Stimulated activated naive CD8-positive, alpha-beta T cell treated with anti-CD3 and anti-CD28 coated beads, Interleukin-15, Interleukin-2, amounts not matched to agents 100 U/mL and 50 U/mL, for 24 hours (primary cell): Measurements from ENCODE around the gene RAD9A.

ENCODE experiments used
- ATAC-seq: fragments of 150-1000 bp; cut with Tn5 transposase; one replicate; pipeline ENCODE4 v1.10.0; 2021
- DNase-seq: peaks from one replicate; pipeline ENCODE4 v3.0.0; 2021

Gene RAD9A

DNA sequence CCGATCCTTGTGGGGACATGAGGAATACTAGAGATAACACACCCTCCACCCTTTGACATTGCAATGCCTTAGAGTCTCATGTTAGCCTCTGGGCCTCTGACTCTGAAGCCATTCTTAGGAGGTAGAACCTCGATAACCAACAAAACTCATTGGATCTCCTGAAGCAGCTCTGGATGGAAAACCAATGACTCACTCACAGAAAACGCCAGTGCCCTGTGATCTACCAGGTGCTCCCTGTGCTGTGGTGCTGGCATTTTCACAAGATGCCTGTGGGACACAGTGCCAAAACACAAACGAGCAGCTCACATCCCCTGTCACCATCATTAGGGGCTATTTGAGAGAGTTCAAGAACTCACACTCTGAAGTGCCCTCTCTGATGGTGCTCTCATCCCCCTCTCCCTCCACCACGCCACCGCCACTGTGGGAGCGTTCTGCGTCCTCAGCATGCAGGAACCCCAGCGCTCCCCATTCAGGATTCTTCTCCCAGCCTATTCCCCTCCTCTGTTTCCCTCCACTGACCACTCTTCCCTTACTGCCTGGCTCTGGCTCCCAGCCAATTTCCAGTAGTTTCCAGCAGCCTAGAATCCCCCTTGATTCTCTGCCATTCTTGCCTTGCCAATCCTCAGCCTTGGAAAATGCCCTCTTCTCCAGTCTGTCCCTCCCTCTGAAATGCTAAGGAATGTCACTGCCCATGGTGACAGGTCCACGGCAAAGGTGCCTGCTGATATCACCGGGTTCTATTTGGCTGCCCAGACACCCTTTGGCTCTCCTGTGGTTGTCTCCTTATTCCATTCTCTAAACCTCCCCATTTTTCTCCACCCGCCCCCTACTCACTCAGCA lies 33.7 kb upstream of the RAD9A start:
- no peak for ATAC-seq
- DNase-seq: no peak

DNA sequence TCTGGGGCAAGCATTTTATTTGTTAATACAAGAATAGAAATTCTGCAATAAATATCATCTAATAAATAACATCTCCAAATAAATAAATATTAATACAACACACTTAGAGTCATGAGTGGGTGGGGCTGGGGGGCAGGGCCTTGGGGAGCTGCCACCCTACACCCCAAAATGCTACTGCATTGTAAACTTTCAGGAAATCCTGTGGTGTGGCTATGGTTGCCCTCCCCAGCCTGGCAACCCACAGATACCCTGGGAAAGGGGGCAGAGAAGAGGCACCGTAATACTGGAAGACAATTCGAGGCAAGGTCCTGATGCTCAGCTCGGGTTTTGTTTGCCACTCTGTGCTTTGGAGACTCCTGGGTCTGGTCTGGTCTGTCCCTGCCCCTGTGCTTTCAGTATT lies 27.6 kb upstream of the RAD9A start:
- ATAC-seq (no peak), DNase-seq (no peak)

DNA sequence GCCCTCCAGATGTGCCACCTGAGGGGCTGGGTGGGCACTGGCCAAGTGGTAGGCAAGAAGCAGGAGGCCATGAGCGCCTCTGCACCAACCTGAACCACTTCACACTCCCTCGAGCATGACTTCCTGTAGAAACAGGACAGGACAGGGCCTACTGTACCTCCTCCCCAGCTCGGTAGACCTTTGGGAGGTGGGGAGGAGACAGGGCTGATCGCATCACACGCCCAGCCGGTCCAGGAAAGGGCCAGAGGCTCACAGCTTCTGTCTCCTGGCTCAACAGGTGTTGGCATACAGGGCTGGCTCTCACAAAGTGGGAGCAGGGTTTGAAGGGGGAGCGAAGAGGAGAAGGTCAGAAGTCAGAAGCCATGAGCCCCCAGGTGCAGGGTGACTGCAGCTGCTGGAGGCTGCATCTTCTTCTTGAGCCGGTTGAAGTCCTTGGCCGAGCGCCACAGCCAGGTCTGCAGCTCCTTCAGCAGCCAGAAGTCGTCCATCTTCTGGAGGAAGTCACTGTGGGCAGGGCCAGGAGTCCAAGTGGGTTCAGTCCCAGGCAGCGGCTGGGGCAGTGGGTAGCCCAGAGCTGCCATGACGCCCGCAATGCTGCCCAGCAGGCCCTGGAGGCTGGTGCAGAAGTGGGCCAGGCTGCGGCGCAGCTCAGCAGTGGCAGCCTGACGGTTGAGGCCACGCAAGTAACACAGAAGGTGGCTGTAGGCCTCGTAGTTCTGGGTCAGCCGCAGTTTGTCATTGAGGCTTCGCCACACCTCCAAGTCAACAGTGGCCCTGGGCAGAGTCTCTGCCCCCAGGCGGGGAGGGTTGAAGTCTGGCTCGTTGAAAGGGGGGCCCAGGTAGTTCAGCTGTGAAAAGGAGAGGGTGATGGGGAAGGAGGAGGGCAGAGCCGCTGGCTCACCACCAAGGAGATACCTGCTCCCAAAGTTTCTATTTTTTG lies 26.7 kb upstream of the RAD9A start:
- DNase-seq (no peak), ATAC-seq (no peak)

DNA sequence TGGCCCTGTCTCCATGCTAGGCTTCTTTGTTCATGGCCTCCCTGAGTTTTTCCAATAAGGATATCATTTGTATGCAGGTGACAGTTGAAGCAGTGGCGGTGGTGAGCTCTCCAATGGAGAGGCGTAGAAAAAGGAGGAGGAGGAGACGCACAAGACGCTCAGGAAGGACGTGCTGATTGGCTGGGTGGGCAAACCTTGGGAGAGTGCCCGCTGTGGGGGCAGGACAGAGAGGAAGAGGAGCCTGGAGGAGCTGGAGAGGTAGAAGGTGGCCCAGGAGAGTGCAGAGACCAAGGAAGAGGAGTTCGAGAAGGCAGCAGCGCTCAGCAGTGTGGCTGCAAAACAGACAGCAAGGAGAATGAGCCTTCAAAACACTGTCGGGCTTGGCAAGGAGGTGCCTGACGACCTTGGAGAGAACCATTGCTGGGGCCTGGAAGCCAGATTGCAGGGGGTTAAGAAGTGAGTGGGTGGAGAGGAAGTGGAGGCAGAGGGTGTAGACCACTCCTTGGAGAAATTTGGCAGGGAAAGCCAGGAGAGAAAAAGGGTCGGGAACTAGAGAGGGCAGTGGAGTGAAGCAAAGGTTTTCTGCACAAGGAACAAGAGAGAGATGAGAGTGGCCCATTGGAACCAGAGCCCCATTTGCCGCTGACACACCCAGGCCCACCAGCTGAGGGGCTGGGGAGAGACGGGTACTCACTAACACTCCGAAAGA lies 25.9 kb upstream of the RAD9A start:
- ATAC-seq (no peak), DNase-seq (no peak)

DNA sequence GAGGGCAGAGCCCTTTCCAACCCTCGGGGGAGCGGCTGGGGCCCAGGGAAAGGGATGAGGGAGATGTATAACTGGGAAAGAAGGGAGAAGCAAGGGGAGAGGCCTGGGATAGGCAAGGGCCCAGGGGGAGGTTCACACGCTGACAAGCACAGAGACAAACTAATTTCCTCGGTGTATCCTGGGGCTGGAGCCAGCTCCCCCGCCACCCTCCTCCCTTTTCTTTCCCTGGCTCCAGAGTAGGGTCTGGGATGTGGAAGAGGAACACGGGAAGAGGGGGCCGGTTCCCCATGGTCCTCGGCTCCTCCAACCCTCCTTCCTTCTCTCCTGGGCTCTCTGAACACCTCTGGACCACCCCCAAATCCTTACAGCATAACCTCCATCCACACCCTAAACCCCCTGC lies 25.2 kb upstream of the RAD9A start:
- DNase-seq: no peak
- ATAC-seq: no peak

DNA sequence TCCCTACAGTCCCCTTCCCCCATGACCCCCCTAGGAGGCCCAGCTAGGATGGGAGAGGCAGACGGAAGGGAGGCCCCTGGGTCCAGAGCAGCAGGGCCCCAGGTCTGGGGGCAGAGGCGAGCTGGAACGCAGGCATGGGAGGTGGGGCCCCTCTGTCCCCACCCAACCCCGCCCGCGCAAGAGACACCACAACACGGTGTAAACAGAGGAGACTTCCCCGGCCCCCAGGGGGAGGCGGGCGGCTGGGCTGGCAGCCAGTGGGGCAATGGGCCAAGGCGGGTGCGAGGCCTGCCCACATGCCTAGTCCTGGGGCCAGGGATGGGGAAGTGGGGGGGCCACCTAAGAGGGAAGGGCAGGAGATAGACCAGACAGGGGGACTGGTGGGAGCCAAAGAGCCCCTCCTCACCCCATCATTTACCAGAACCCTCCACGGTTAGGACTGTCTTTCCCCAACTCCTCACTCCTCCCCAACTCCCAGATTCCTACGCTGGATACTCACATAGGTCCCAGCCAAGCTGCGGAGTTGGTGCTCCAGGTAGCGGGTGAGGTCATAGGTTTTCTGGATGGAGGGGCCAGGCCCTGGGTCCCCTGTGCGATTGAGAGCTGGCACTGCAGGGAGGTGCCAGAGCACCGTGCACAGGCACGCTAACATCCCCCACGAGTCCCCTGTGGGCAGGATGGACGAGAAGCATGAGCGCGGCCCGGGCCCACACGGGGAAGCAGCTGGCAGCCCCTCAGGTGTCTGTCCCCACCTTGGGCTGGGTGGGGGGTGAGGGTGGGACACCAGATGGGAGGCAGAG lies 24.6 kb upstream of the RAD9A start:
- ATAC-seq (no peak), DNase-seq (no peak)

DNA sequence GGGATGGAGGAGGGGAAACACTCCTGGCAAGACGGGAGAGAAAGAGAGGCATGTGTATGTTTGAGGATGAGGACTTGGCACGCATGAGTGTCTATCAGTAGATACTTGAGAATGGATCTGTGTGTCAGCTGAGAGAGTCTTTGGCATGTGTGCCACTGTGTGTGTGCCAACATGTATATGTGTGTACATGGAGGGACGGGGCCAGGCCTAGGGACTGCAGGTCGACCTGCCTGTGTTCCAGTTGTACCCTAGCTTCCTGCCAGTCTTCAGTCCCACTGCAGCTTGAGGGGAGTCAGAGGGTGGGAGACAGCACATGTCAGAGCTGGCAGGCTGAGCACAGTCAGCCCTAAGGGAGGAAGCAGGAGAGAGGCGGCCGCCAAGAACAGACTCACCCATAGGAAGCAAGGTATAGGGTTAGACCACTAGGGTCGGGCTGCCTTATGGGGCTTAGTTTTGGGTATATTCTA lies 24.0 kb upstream of the RAD9A start:
- ATAC-seq (no peak), DNase-seq (no peak)

DNA sequence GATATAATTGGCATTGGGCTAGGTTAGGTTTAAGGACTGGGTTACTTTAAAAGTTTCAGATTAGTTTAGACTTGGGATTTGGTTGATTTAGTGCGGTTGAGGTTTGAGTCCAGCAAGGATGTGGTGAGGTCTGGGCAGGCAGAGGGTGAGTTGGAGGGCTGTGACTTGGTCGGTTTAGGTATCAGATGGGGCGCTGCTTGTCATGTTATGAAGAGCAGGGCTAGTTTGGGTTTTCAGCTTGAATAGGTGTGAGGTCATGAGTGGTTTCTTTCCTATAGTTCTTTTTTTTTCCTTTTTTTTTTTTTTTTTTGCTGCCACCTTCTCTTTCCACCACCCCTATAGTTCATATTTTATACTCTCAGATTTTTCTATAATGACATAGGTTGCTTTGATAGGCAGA lies 23.2 kb upstream of the RAD9A start:
- ATAC-seq (peak; percentile 38), DNase-seq (no peak)

DNA sequence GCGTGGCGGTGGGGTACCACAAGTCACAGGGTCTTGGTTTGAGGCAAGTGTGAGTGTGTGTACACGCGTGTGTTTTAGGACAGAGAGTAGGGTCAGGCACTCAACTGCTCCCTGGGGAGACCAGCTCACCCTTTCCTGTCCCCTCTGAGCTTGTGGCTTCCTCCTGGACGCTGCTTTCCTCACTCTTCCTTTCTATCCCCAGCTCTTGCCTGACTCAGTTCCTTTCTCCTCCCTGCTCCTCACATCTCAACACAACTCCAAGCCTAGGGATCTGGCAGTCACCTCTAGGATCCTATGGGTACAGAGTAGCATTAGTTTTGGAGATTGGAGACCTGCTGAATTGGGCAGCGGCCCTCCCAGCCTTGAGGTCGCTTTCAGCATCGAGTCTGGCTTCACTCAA lies 22.5 kb upstream of the RAD9A start:
- DNase-seq: no peak
- no peak for ATAC-seq

DNA sequence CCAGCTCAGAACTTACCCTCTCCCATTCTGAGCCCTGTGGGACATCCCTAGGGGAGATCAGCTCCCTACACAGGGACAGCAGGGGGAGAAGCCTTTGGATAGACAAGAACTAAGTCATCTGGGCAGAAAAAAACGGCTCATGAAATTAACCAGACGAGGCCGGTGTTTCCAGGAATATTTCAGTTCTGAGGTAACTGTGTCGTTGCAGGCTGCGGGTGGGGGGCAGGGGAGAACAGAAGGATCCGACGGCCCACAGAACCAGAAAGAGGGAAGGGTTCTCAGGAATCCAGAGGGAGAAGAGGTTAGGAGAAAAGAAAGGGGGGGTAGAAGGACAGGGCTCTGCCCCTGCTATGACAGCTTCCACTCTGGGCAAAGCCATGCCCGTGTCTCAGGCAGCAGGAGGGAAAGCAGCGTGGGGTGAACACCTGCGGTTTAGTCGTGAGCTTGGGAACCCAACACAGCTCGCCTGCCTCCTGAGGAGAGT lies 21.9 kb upstream of the RAD9A start:
- ATAC-seq (no peak), DNase-seq (no peak)

DNA sequence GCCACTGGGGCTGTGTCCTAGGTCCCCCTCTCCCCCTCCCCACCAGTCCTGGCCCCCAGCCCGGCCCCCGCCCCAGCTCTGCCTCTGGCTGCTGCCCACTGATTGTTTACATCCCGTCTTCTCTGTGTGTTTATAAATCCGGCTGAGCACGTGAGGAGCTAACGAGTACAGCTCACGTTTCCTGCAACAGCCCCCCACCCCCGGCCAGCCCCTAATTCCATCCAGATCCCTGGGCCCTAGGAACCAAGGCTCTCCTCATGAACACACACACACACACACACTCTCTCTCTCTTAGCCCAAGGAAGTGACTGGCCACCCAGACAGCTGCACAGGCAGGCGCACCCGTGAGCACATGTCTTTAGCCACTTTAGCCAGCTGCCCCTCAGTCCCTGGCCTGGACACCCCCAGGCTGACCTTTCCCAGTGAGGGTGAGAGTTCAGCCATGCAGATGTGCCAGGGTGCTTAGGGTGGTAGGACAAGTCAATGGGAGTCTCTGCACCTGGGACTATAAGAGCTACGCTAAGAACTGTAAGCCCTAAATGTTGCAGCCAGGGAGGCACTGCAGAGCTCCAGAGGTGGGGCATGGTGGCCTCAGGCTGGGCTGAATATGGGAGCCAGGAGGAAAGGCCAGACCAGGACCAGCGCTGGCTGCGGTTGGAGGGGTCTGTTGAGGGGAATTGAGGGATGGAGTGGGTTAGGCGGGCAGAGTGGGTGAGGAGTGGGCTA lies 21.3 kb upstream of the RAD9A start:
- no peak for DNase-seq

DNA sequence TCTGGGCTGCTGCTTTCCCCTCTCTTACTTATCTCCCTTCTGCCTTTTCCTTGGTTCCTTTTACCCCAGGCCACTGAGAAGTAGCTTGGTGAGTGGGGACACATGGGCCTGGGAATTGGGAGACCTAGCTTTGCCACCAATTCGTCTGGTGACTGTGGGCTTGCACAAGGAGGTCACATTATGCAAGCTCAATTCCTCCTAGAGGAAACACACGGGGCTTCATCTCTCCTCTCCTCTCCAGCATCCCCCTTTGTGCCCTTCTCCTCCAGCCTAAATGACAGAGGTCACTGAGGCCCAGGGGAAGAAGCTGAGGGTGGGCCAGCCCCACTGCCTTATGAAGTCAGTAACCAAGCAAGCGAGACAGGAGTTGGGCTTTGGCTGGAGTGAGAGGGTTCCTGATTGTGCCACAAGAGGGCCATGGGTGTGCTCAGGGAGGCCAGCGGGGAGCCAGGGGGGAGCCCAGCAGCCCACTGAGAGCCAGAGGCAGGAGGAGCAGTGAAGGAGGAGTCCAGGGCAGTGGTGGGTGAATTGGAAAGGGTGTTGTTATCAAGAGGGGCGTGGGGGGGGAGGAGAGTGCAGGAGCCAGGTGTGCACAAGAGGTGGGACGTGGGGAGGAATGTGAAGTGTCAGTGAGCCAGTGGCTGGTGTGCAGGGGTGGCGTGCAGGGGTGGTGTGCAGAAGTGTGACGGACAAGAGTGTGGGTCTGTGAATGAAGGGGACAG lies 20.4 kb upstream of the RAD9A start:
- ATAC-seq (no peak), DNase-seq (no peak)

More for the DNA sequence above, 21.3 kb upstream of the RAD9A start:
- ATAC-seq: no peak

DNA sequence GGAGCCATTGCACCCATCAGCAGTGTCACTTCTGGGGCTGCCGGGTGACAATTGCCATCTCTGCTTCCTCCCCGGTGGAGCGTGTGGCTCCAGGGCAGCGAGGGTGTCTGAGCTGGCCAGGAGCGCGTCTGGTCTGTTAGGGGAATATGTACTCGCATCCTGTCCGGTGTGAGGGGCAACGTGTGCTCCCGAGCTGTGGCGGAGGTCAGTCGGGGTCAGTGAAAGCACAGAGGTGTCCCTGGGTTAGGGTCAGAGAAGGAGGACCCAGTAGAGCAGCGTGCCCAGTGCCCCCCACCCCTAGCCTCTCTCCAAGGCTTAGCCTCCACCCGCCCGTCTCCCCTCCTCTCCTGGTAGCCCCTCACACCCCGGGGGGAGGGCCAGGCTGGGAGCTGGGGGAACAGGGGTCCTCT lies 19.9 kb upstream of the RAD9A start:
- DNase-seq (no peak), ATAC-seq (no peak)

DNA sequence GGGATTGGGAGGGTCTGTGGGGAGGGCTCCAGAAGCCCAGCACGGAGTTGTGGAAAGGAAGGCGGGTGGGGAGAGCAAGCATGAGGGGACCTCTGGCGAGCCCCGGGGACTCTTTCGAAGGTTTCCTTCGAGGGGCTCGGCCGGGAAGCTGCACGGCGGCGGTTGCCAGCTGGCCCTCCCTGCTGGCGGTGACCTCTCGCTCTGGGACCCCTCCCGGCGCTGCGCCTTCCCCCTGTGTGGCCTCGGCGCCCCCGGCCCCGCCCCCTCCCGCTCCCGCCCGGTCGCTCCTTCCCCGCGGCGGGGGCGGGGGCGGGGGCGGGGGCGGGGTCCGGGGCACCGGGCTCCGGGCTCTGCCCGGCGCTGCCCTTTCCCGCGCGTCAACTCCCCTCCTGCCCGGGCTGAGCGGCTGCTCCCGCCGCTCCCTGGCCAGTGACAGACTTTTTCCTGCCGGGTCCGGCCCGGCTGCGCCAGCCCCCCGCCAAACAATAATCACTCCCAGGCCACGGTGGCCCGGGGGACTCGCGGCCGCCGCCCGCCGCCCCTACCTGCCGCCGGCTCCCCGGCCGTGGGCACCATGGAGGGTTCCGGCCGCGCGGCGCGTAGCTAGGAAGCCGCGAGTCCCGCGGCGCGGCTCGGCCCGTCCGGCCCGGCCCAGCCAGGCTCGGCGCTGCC lies 19.3 kb upstream of the RAD9A start:
- ATAC-seq (no peak), DNase-seq (no peak)

DNA sequence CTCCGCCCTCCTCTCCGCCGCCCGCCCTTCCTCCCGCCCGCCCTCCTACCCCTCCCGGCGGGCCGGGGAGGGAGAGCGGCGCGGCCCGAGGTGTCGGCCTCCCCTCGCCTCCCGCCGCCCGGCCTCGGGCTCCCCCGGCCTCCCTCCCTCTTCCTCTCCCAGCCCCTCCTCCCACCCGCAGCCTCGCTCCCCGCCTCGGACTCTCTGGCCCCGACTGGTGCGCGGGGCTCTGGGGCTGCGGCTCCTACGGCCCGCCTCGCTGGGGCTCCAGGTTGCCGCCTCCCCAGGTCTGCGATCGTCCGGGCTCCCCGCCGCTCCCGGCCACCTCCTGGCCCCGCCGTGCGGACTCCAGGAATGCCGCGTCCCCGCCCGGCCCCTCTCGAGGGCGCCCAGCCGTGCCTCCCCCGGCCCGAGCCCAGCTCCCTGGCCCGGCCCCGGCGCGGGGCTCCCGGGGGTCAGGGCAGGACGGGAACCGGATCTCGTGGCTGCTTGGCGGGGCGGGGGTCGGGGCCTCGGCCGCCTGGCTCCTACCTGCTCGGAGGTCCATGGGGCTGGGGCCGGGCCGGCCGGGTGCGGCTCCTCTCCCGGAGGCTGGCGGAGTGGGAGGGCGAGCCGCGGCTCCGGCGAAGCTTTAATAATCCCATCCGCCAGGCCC lies 18.7 kb upstream of the RAD9A start, which contains the start of gene CLCF1:
Gene CLCF1 (minus strand): TSS at position 606 of the 655 bp plus-strand sequence. CDS start 59 bp downstream, at position 547.
- DNase-seq: peak; percentile 54
- ATAC-seq: peak; percentile 5

DNA sequence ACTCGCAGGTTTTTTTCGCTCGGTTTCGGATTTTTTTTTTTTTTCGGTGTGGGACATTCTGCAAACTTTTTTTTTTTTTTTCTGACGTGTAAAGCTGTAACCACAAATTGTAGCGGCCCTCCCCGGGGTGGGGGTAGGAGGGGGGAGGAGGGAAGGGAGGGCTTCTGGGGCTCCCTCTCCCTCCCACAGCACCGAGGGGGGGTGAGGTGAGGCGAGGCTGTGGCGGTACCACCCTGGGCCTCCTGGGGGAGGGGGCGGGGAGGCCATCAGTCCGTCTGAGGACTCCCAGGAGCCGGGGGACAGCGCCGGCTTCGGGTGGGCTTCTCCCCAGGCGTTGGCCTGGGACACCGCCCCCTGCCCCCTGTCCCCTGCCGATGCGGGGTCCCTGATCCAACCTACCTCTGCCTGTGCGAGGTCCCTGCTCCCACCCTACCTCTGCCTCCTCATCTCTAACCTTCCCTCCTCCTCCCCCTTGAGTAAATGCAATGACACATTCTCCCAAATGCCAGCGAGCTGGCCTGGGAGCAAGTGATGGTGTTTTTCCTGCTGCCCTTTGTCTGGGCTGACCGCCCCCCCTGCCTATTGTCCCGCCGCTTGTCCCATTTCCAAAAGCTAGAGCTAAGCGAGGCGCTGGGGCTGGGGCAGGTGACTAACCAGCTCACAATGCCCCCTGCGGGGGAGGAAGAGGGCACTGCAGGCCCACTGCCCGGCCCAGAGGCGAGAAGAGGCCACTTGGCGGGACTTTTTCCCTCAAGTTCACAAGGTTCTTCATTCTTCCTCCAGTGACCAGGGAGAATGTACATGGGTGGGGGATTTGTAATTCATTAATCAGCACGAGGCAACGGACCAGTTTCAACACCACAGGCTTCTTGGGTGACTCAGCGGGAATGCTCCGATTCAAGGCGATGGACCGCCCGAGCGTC lies 17.9 kb upstream of the RAD9A start:
- peak; percentile 76 for DNase-seq
- peak; percentile 61 for ATAC-seq

DNA sequence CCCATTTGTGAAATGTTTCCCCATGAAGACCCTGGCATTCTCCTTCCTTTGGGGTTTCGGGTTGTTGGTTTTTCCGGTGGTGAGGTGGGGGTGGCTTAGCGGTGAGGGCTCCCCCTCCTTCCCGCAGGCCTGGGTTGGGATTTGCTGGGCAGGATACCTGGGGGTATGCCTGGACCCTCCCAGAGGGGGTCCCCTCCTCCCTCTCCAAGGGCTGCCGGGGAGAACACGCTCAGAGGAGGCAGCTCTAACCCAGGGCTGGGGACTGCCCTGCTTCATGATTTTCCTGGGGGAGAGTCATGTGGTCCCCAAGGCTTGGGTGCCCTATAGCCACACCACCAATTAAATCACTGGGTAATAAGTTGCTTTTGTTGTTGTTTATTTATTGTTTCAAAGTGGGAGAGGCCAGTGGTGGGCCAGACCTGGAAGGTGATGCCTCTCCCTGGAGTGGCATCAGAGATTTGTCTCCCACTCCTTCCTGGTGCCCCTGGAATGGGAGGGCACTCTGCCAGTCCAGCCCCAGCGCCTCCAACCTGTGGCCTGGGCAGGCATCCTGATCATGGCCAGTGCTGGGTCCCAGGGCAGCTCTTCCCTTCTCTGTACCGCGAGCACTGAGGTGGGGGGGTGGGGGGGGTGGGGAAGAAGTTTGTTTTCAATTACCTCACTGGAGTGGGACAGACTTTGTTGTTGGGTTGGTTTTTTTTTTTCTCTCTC lies 17.1 kb upstream of the RAD9A start:
- no peak for DNase-seq
- no peak for ATAC-seq
